LNCaP clone FGC (cell line): ENCODE results near the gene LYPD5.

Experiments used
- DNase-seq: peaks from one replicate; pipeline ENCODE4 v3.0.0-alpha.2; 2011; ENCODE audit warnings: low read depth
- H3K4me3 ChIP-seq: 2 replicates; pipeline ENCODE4 v1.5.1; 2011; ENCODE audit warnings: mild to moderate bottlenecking, low read depth, low read length, control low read depth
- CTCF ChIP-seq: IDR thresholded peaks from 2 replicates; pipeline ENCODE4 v1.5.1; 2012; ENCODE audit warnings: mild to moderate bottlenecking; ENCODE audit not compliant: control insufficient read depth, insufficient read depth; ENCODE audit errors: extremely low read depth

The LYPD5 gene

GRCh38 chr19:43790587-43790986 is 11.7 kb downstream of the LYPD5 start:
- no peak for DNase-seq
- no peak for TF ChIP-seq CTCF
- no peak overlapping the region for H3K4me3 ChIP-seq

- TF ChIP-seq CTCF, result no peak
- DNase-seq, result peak; percentile 7
- no peak overlapping the region for H3K4me3 ChIP-seq
These were observed 13.2 kb downstream of the LYPD5 start for GRCh38 chr19:43789029-43789428.

- no peak for TF ChIP-seq CTCF
- no peak overlapping the region for H3K4me3 ChIP-seq
- DNase-seq, result no peak
These were observed 15.6 kb downstream of the LYPD5 start for GRCh38 chr19:43786665-43787064.

GRCh38 chr19:43784981-43785808 is 17.1 kb downstream of the LYPD5 start:
- H3K4me3 ChIP-seq, result no peak overlapping the region
- peak; percentile 84 for TF ChIP-seq CTCF
- DNase-seq, result peak; percentile 27

GRCh38 chr19:43784241-43784980 is 17.8 kb downstream of the LYPD5 start:
- no peak for DNase-seq
- H3K4me3 ChIP-seq, result no peak overlapping the region
- TF ChIP-seq CTCF, result no peak

GRCh38 chr19:43783636-43784035 is 18.6 kb downstream of the LYPD5 start:
- no peak for DNase-seq
- H3K4me3 ChIP-seq, result no peak overlapping the region
- no peak for TF ChIP-seq CTCF
